Ammon's horn (tissue), 1 donor: ENCODE measurements around the gene BUB3.

Experiments used
- DNase-seq: peaks from one replicate; pipeline ENCODE4 v3.0.0-alpha.2; 2016; ENCODE audit warnings: low spot score

The BUB3 gene

GRCh38 chr10:123141791-123142700 is 12.2 kb upstream of the BUB3 start:
- no peak for DNase-seq

GRCh38 chr10:123142701-123143161 is 11.5 kb upstream of the BUB3 start:
- no peak for DNase-seq

GRCh38 chr10:123143162-123143824 is 10.9 kb upstream of the BUB3 start:
- no peak for DNase-seq

- DNase-seq = no peak
Observed at GRCh38 chr10:123143825-123144168, 10.4 kb upstream of the BUB3 start.

GRCh38 chr10:123144697-123145541 is 9.3 kb upstream of the BUB3 start:
- no peak for DNase-seq

GRCh38 chr10:123145542-123146012 is 8.6 kb upstream of the BUB3 start:
- DNase-seq = no peak

- no peak for DNase-seq
Observed at GRCh38 chr10:123146013-123146893, 7.9 kb upstream of the BUB3 start.

- no peak for DNase-seq
Observed at GRCh38 chr10:123146894-123147634, 7.1 kb upstream of the BUB3 start.

GRCh38 chr10:123147635-123148413 is 6.4 kb upstream of the BUB3 start, which contains the start of gene HMX2:
TSS of gene HMX2 (plus strand) at chr10:123148136. CDS start at chr10:123148379, 243 bp downstream.
- DNase-seq = no peak

GRCh38 chr10:123148414-123149161 is 5.6 kb upstream of the BUB3 start:
- no peak for DNase-seq

- no peak for DNase-seq
Observed at GRCh38 chr10:123149162-123149567, 5.0 kb upstream of the BUB3 start.

GRCh38 chr10:123149568-123150270 is 4.5 kb upstream of the BUB3 start:
- no peak for DNase-seq

- no peak for DNase-seq
Observed at GRCh38 chr10:123150271-123150985, 3.8 kb upstream of the BUB3 start.

GRCh38 chr10:123150986-123151736 is 3.0 kb upstream of the BUB3 start:
- no peak for DNase-seq

- DNase-seq = no peak
Observed at GRCh38 chr10:123151737-123152135, 2.5 kb upstream of the BUB3 start.

GRCh38 chr10:123153486-123154091 is 613 bp upstream of the BUB3 start:
- no peak for DNase-seq
